Neural crest cell (in vitro differentiated cells): ENCODE results near the gene LSM2. TPM values are rescaled to one million over a fixed set of nuclear protein-coding genes. Genes with fewer than 3 reads are reported as not detected.
A peak's percentile ranks its signal among the peaks of the same experiment; 100 is the strongest.

Experiments used
- DNase-seq: peaks from one replicate; pipeline ENCODE4 v3.0.0; 2021; ENCODE audit warnings: low read depth, mixed read lengths, low spot score
- H3K27ac Mint-ChIP-seq: one replicate; pipeline ENCODE4 v1.8.0; 2021; ENCODE audit warnings: mild to moderate bottlenecking, mixed read lengths; ENCODE audit not compliant: unreplicated experiment
- H3K27me3 Mint-ChIP-seq: 2 replicates; pipeline ENCODE4 v1.8.0; 2021; ENCODE audit warnings: low read depth, mild to moderate bottlenecking, mixed read lengths
- H3K36me3 Mint-ChIP-seq: 2 replicates; pipeline ENCODE4 v1.8.0; 2021; ENCODE audit warnings: low read depth, mild to moderate bottlenecking, mixed read lengths
- H3K4me1 Mint-ChIP-seq: 2 replicates; pipeline ENCODE4 v1.8.0; 2021; ENCODE audit warnings: mixed read lengths
- H3K4me3 Mint-ChIP-seq: one replicate; pipeline ENCODE4 v1.8.0; 2021; ENCODE audit warnings: mild to moderate bottlenecking, mixed read lengths
- H3K9me3 Mint-ChIP-seq: 2 replicates; pipeline ENCODE4 v1.8.0; 2021; ENCODE audit warnings: mixed read lengths
- CTCF ChIP-seq: fragments of 200-600 bp; sonication (generic); conservative IDR thresholded peaks from 2 replicates; pipeline ENCODE4 v1.5.0; 2021; ENCODE audit warnings: antibody characterized with exemption, mild to moderate bottlenecking
- total RNA-seq: library from RNA; stranded (reverse); gene quantifications from 2 replicates; pipeline ENCODE4 v1.2.1, GENCODE V29; 2021

The LSM2 gene
- total RNA-seq, 1 donor from 2014 or later = 135 TPM

GRCh38 chr6:31768363-31769257 lies 38.2 kb downstream of the LSM2 start:
- H3K27me3 Mint-ChIP-seq = no peaks in the 10 kb centered on the region
- no peak overlapping the region for H3K4me3 Mint-ChIP-seq
- H3K27ac Mint-ChIP-seq = no peak overlapping the region
- H3K36me3 Mint-ChIP-seq = peaks cover 2% of the 10 kb centered on the region
- H3K9me3 Mint-ChIP-seq = no peaks in the 10 kb centered on the region
- H3K4me1 Mint-ChIP-seq = peaks cover 19% of the 10 kb centered on the region
- no peak for DNase-seq
- TF ChIP-seq CTCF = no peak

GRCh38 chr6:31767096-31767645 lies 39.6 kb downstream of the LSM2 start:
- H3K36me3 Mint-ChIP-seq = peaks cover 8% of the 10 kb centered on the region
- no peak for TF ChIP-seq CTCF
- peaks cover 32% of the 10 kb centered on the region for H3K4me1 Mint-ChIP-seq
- H3K27me3 Mint-ChIP-seq = no peaks in the 10 kb centered on the region
- no peak overlapping the region for H3K4me3 Mint-ChIP-seq
- DNase-seq = no peak
- H3K27ac Mint-ChIP-seq = peak overlapping the region; percentile 29
- H3K9me3 Mint-ChIP-seq = no peaks in the 10 kb centered on the region

GRCh38 chr6:31765910-31766794 lies 40.6 kb downstream of the LSM2 start:
- Mint-ChIP-seq H3K9me3 (no peaks in the 10 kb centered on the region), H3K4me3 (peak overlapping the region; percentile 60), H3K4me1 (peaks cover 36% of the 10 kb centered on the region), H3K27me3 (no peaks in the 10 kb centered on the region), H3K27ac (no peak overlapping the region), H3K36me3 (peaks cover 13% of the 10 kb centered on the region)
- no peak for TF ChIP-seq CTCF
- DNase-seq = no peak

- Mint-ChIP-seq H3K4me3 (no peak overlapping the region), H3K9me3 (no peaks in the 10 kb centered on the region), H3K27me3 (no peaks in the 10 kb centered on the region), H3K36me3 (peaks cover 18% of the 10 kb centered on the region), H3K27ac (no peak overlapping the region), H3K4me1 (peaks cover 40% of the 10 kb centered on the region)
- no peak for TF ChIP-seq CTCF
- DNase-seq = no peak
Measured at GRCh38 chr6:31765559-31765909, 41.2 kb downstream of the LSM2 start.

GRCh38 chr6:31764198-31764597 lies 42.6 kb downstream of the LSM2 start:
- Mint-ChIP-seq H3K4me1 (peaks cover 35% of the 10 kb centered on the region), H3K4me3 (no peak overlapping the region), H3K9me3 (no peaks in the 10 kb centered on the region), H3K27ac (no peak overlapping the region), H3K27me3 (no peaks in the 10 kb centered on the region), H3K36me3 (peaks cover 24% of the 10 kb centered on the region)
- no peak for TF ChIP-seq CTCF
- no peak for DNase-seq
